GM23248 (cell line): ENCODE results near the gene PVRIG.

Experiments
- EZH2 ChIP-seq: fragments of 200-600 bp; sonication (generic); IDR thresholded peaks from 2 replicates; pipeline ENCODE4 v1.6.1; 2018; ENCODE audit warnings: antibody characterized with exemption, mild to moderate bottlenecking; ENCODE audit not compliant: insufficient read depth, poor library complexity, severe bottlenecking
- EZH2phosphoT487 ChIP-seq: fragments of 200-600 bp; sonication (generic); IDR thresholded peaks from 2 replicates; pipeline ENCODE4 v1.6.1; 2018; ENCODE audit warnings: antibody characterized with exemption, moderate library complexity, mild to moderate bottlenecking, low read depth; ENCODE audit not compliant: insufficient read depth

DNA sequence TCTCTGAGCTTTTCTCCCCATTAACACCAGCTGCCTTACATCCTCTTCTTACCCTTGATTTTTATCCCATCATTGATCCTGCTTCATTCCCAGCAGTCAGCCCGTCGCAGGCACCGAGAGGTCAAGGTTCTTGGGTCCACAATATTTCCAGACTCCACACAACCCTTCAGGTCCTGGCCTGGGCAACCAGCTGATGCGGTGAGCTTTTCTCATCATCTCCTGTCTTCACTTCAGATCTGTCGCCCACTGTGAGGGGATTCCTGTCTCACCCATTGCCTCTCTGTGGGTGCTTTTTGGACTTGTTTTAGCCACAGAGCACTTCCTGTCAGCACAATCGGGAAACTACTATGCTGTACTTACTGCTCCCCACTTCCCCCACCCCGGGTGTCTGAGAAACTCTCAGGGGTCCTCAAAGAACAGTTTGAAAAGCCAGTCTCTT is 8.4 kb upstream of the PVRIG start:
- TF ChIP-seq EZH2phosphoT487 (no peak), EZH2 (no peak)
